Endothelial cell of umbilical vein (primary cell): Measurements from ENCODE around the gene OPRD1. TPM values are rescaled to one million over a fixed set of nuclear protein-coding genes. Genes with fewer than 3 reads are reported as not detected.

Experiments used
- BruUV-seq: library from RNA; stranded (reverse); fragments of 400-500 nt; replicated peaks from 2 replicates; lab custom pipeline; 2021; lab: Mats Ljungman, UMichigan
- CTCF ChIA-PET: fragments of 300-600, 350-600 bp; sonication (Branson Sonifier 250); formaldehyde crosslinking; loops from one replicate; lab custom pipeline; 2021; ENCODE audit warnings: antibody characterized with exemption, inconsistent platforms; lab: Charles Lee
- POLR2A ChIA-PET: fragments of 300-600, 350-600 bp; sonication (Branson Sonifier 250); formaldehyde crosslinking; loops from one replicate; lab custom pipeline; 2021; ENCODE audit warnings: antibody characterized with exemption, inconsistent platforms; lab: Charles Lee
- DNase-seq: peaks from one replicate; pipeline ENCODE4 v3.0.0-alpha.2; 2011; ENCODE audit warnings: low read depth, low spot score
- FAIRE-seq: peaks from 2 replicates; lab custom pipeline; 2011; peaks lifted over from hg19 to GRCh38; lab: Jason Lieb, UNC
- H2AFZ ChIP-seq: 2 replicates; pipeline ENCODE4 v1.6.0; 2012; ENCODE audit warnings: low read depth, low read length, control low read depth, inconsistent platforms
- H3K27ac ChIP-seq: 2 replicates; pipeline ENCODE4 v1.5.1; 2011; ENCODE audit warnings: low read depth, mild to moderate bottlenecking, control low read depth, low read length, moderate library complexity; ENCODE audit not compliant: insufficient read depth
- H3K27me3 ChIP-seq, 2 experiments: 2 replicates each; pipeline versions ENCODE4 v1.6.0 to v1.6.1; 2011; ENCODE audit warnings: low read length in 2 of 2, mixed read lengths in 1 of 2; ENCODE audit not compliant: control insufficient read depth in 2 of 2, insufficient read depth in 2 of 2
- H3K36me3 ChIP-seq, 2 experiments: 2 replicates in 1 of 2; 3 replicates in 1 of 2; pipeline ENCODE4 v1.5.1; 2011; ENCODE audit warnings: low read length in 2 of 2, mild to moderate bottlenecking in 1 of 2, moderate library complexity in 1 of 2; ENCODE audit not compliant: control insufficient read depth in 2 of 2, insufficient read depth in 2 of 2; ENCODE audit errors: extremely low read depth in 1 of 2
- H3K4me1 ChIP-seq: 3 replicates; pipeline ENCODE4 v1.5.1; 2011; ENCODE audit warnings: mild to moderate bottlenecking, low read length; ENCODE audit not compliant: control insufficient read depth, insufficient read depth; ENCODE audit errors: extremely low read depth
- H3K4me2 ChIP-seq: 2 replicates; pipeline ENCODE4 v1.6.1; 2011; ENCODE audit warnings: low read length, control low read depth, mixed read lengths; ENCODE audit not compliant: insufficient read depth
- H3K4me3 ChIP-seq, 3 experiments: fragments of 200-600 bp in 1 of 3; sonication (generic), shearing (Covaris generic) in 1 of 3; replicated peaks in 1 of 3; 2 replicates each; pipeline ENCODE4 v1.5.1; 2011 to 2016; ENCODE audit warnings: control low read depth in 3 of 3, low read length in 3 of 3, mild to moderate bottlenecking in 2 of 3, inconsistent platforms in 1 of 3, low read depth in 1 of 3, moderate library complexity in 1 of 3; ENCODE audit not compliant: insufficient read depth in 1 of 3
- H3K79me2 ChIP-seq: 2 replicates; pipeline ENCODE4 v1.6.0; 2012; ENCODE audit warnings: low read length, inconsistent platforms; ENCODE audit not compliant: control insufficient read depth, insufficient read depth
- H3K9ac ChIP-seq: replicated peaks from 2 replicates; pipeline ENCODE3; 2011; ENCODE audit warnings: low read length, control low read depth; ENCODE audit not compliant: insufficient read depth; ENCODE audit errors: extremely low read depth
- H3K9me1 ChIP-seq: replicated peaks from 3 replicates; pipeline ENCODE4 v1.6.0; 2011; ENCODE audit warnings: mild to moderate bottlenecking, low read length; ENCODE audit not compliant: control insufficient read depth, insufficient read depth; ENCODE audit errors: extremely low read depth
- H3K9me3 ChIP-seq: replicated peaks from 2 replicates; pipeline ENCODE4 v1.5.1; 2012; ENCODE audit warnings: low read length, inconsistent platforms; ENCODE audit not compliant: control insufficient read depth, insufficient read depth
- H4K20me1 ChIP-seq: replicated peaks from 2 replicates; pipeline ENCODE3; 2011; ENCODE audit warnings: mild to moderate bottlenecking, low read length; ENCODE audit not compliant: control insufficient read depth, insufficient read depth; ENCODE audit errors: extremely low read depth
- EZH2 ChIP-seq: IDR thresholded peaks from 2 replicates; pipeline ENCODE4 v1.6.1; 2012; ENCODE audit warnings: borderline replicate concordance, low read depth, mild to moderate bottlenecking, moderate library complexity, low read length, inconsistent platforms; ENCODE audit not compliant: severe bottlenecking
- FOS ChIP-seq: IDR thresholded peaks from 2 replicates; pipeline ENCODE4 v1.6.1; 2011; ENCODE audit warnings: mild to moderate bottlenecking, low read length, moderate library complexity, borderline replicate concordance; ENCODE audit not compliant: insufficient read depth
- GATA2 ChIP-seq: IDR thresholded peaks from 2 replicates; pipeline ENCODE4 v1.7.0; 2011; ENCODE audit warnings: low read depth, mild to moderate bottlenecking, moderate library complexity, mixed read lengths, low read length; ENCODE audit not compliant: insufficient read length, insufficient read depth
- JUN ChIP-seq: IDR thresholded peaks from 2 replicates; pipeline ENCODE4 v1.6.1; 2011; ENCODE audit warnings: borderline replicate concordance, low read depth; ENCODE audit not compliant: insufficient read length, insufficient read depth
- MYC ChIP-seq: IDR thresholded peaks from one replicate; pipeline ENCODE4 v1.6.1; 2011; ENCODE audit warnings: mild to moderate bottlenecking, low read depth, low read length
- POLR2A ChIP-seq: IDR thresholded peaks from 2 replicates; pipeline ENCODE4 v1.6.1; 2012; ENCODE audit warnings: low read depth, mild to moderate bottlenecking, control low read depth, low read length
- POLR2AphosphoS5 ChIP-seq: IDR thresholded peaks from 2 replicates; pipeline ENCODE4 v1.6.1; 2012; ENCODE audit warnings: low read depth, mild to moderate bottlenecking, control low read depth, low read length, moderate library complexity; ENCODE audit not compliant: insufficient read depth
- dilution Hi-C: fragments of 300-500 bp; cut with MboI; formaldehyde crosslinking; loops from one replicate; pipeline ENCODE4 v1.15.0; 2019; ENCODE audit warnings: low sequenced_read_pairs; ENCODE audit not compliant: extremely low pct_ligation_motif_present
- intact Hi-C: fragments of 100-400 bp; cut with micrococcal nuclease; formaldehyde crosslinking; loops from one replicate; pipeline ENCODE4 v1.10.0; 2022
- polyA plus RNA-seq, 4 experiments: library from polyadenylated mRNA; depleted of rRNA in 3 of 4; stranded (reverse) in 3 of 4; unstranded in 1 of 4; fragments of >200 nt; gene quantifications; 2 replicates each; pipeline versions ENCODE4 v1.2.1 to v1.2.3, GENCODE V29; 2011 to 2012; ENCODE audit warnings: missing spikeins in 1 of 4
- total RNA-seq: library from RNA; stranded (reverse); gene quantifications from 2 replicates; pipeline ENCODE4 v1.2.3, GENCODE V29; 2021
- TF ChIP-seq, protein P1 (sequence below): IDR thresholded peaks from 2 replicates; pipeline ENCODE4 v1.6.1; 2011; ENCODE audit not compliant: insufficient read depth, insufficient read length
- TF ChIP-seq, protein P2 (sequence below), 2 donors: IDR thresholded peaks; 1 replicate in 1 of 2; 2 replicates in 1 of 2; pipeline ENCODE4 v1.5.1; 2011; ENCODE audit warnings: low read length in 2 of 2, mild to moderate bottlenecking in 2 of 2, moderate library complexity in 2 of 2, control low read depth in 1 of 2, inconsistent platforms in 1 of 2, low read depth in 1 of 2; ENCODE audit not compliant: insufficient read depth in 1 of 2; ENCODE audit errors: extremely low read depth in 1 of 2

The OPRD1 gene
- total and polyA plus RNA-seq, 2 donors (not counting 3 experiments of a cell fraction or from before 2014, with no cell fraction given) = not detected

DNA sequence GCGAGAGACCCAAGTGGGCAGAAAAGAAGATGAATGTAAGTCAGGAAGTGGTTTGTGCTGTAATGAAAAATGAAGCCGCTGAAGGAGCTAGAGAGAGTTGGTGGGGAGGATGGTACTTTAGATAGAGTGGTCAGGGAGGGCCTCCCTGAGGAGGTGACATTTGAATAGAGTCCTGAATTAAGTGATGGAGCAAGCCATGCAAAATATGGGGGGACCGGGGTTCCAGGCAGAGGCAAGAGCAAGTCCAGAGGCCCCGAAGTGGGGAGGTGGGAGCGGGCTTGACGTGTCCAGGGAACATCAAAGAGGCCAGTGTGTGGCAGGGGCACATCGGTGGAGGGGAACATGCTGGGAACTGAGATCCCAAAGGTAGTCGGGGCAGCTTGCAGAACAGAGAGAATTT lies 43.1 kb downstream of the OPRD1 start:
- Histone ChIP-seq H3K4me1 (no peaks in the 10 kb centered on the region), H3K27me3 (peaks cover 0 to 10% of the 10 kb centered on the region in 2 experiments), H3K9ac (no peak overlapping the region), H3K9me1 (no peaks in the 10 kb centered on the region), H3K4me3 (no peak overlapping the region), H3K36me3 (no peaks in the 10 kb centered on the region), H4K20me1 (no peaks in the 10 kb centered on the region), H3K79me2 (no peaks in the 10 kb centered on the region), H3K4me2 (no peak overlapping the region), H2AFZ (no peak overlapping the region), H3K9me3 (no peaks in the 10 kb centered on the region), H3K27ac (no peak overlapping the region)
- FAIRE-seq = no peak
- intact Hi-C loops (no loop called here), dilution Hi-C loops (no loop called here)
- ChIA-PET CTCF (interaction anchor here (1.6 kb wide), 1 partner anchor 31 kb away, joined by 3 read pairs; no protein-coding TSS in a partner anchor), POLR2A (no interaction called here)
- TF ChIP-seq POLR2A (no peak), FOS (no peak), JUN (no peak), MYC (no peak), EZH2 (no peak), POLR2AphosphoS5 (no peak), GATA2 (no peak)
- TF ChIP-seq, protein P1, sequence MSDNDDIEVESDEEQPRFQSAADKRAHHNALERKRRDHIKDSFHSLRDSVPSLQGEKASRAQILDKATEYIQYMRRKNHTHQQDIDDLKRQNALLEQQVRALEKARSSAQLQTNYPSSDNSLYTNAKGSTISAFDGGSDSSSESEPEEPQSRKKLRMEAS = no peak
- TF ChIP-seq, protein P2, sequence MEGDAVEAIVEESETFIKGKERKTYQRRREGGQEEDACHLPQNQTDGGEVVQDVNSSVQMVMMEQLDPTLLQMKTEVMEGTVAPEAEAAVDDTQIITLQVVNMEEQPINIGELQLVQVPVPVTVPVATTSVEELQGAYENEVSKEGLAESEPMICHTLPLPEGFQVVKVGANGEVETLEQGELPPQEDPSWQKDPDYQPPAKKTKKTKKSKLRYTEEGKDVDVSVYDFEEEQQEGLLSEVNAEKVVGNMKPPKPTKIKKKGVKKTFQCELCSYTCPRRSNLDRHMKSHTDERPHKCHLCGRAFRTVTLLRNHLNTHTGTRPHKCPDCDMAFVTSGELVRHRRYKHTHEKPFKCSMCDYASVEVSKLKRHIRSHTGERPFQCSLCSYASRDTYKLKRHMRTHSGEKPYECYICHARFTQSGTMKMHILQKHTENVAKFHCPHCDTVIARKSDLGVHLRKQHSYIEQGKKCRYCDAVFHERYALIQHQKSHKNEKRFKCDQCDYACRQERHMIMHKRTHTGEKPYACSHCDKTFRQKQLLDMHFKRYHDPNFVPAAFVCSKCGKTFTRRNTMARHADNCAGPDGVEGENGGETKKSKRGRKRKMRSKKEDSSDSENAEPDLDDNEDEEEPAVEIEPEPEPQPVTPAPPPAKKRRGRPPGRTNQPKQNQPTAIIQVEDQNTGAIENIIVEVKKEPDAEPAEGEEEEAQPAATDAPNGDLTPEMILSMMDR (IDR thresholded peaks at IDR 0.05; ENCODE audit: extremely low read depth in 1 of 2, insufficient read depth in 1 of 2, low read depth in 1 of 2, low read length in 2 of 2) = no peak
- BruUV-seq = no TSS peak
- DNase-seq = no peak
